HL-60 (cell line): ENCODE measurements around the gene USP8.
"Not testable (repeated sequence)": the region's sequence is repeated elsewhere in the genome, so short reads cannot be mapped to it uniquely, and the experiment has no call there.

ENCODE experiments used
- DNase-seq, 2 experiments: peaks; one replicate each; pipeline ENCODE4 v3.0.0-alpha.2; 2010 to 2020; ENCODE audit warnings: low read depth in 1 of 2, low spot score in 1 of 2
- H3K27ac ChIP-seq: fragments of 250-450 bp; sonication (Bioruptor Pico); replicated peaks from 2 replicates; pipeline ENCODE4 v1.5.1; 2020; ENCODE audit warnings: mild to moderate bottlenecking, moderate library complexity
- H3K27me3 ChIP-seq: fragments of 250-450 bp; sonication (Bioruptor Pico); 2 replicates; pipeline ENCODE4 v1.5.1; 2021; ENCODE audit warnings: mild to moderate bottlenecking, moderate library complexity; ENCODE audit not compliant: insufficient read depth, poor library complexity, severe bottlenecking
- H3K4me3 ChIP-seq: replicated peaks from 2 replicates; pipeline ENCODE4 v1.5.1; 2011; ENCODE audit warnings: mild to moderate bottlenecking, control low read depth, low read length; ENCODE audit not compliant: insufficient read depth
- GABPA ChIP-seq: IDR thresholded peaks from 2 replicates; pipeline ENCODE4 v1.6.1; 2012; ENCODE audit warnings: low read depth
- POLR2AphosphoS5 ChIP-seq: IDR thresholded peaks from 2 replicates; pipeline ENCODE4 v1.6.1; 2012; ENCODE audit warnings: low read depth
- SPI1 ChIP-seq: IDR thresholded peaks from 2 replicates; pipeline ENCODE4 v1.6.1; 2012; ENCODE audit warnings: low read depth, mild to moderate bottlenecking, borderline replicate concordance
- TF ChIP-seq, protein P1 (sequence below): IDR thresholded peaks from one replicate; pipeline ENCODE4 v1.5.1; 2011; ENCODE audit warnings: low read length, control low read depth, inconsistent platforms; ENCODE audit not compliant: insufficient read depth
- TF ChIP-seq, protein P2 (sequence below): IDR thresholded peaks from 2 replicates; pipeline ENCODE4 v1.6.1; 2012; ENCODE audit warnings: low read depth; ENCODE audit not compliant: insufficient replicate concordance

USP8 gene

DNA sequence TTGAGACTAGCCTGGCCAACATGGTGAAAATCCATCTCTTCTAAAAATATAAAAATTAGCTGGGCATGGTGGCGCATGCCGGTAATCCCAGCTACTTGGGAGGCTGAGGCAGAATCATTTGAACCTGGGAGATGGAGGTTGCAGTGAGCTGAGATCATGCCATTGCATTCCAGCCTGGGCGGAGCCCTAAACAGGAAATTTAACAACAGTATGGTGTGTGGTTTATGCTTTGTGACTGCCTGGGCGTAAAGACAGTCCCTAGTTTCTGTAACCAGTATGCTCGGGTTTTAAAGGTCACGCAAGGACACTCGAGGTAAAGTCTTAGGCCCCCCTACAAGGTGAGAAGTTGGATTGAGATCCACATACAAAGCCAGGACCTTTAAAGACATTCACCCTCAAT lies 78.9 kb downstream of the USP8 start:
- H3K4me3 ChIP-seq = no peak overlapping the region
- TF ChIP-seq SPI1 (no peak), POLR2AphosphoS5 (no peak), GABPA (no peak)
- TF ChIP-seq, protein P1, sequence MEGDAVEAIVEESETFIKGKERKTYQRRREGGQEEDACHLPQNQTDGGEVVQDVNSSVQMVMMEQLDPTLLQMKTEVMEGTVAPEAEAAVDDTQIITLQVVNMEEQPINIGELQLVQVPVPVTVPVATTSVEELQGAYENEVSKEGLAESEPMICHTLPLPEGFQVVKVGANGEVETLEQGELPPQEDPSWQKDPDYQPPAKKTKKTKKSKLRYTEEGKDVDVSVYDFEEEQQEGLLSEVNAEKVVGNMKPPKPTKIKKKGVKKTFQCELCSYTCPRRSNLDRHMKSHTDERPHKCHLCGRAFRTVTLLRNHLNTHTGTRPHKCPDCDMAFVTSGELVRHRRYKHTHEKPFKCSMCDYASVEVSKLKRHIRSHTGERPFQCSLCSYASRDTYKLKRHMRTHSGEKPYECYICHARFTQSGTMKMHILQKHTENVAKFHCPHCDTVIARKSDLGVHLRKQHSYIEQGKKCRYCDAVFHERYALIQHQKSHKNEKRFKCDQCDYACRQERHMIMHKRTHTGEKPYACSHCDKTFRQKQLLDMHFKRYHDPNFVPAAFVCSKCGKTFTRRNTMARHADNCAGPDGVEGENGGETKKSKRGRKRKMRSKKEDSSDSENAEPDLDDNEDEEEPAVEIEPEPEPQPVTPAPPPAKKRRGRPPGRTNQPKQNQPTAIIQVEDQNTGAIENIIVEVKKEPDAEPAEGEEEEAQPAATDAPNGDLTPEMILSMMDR = no peak
- TF ChIP-seq, protein P2, sequence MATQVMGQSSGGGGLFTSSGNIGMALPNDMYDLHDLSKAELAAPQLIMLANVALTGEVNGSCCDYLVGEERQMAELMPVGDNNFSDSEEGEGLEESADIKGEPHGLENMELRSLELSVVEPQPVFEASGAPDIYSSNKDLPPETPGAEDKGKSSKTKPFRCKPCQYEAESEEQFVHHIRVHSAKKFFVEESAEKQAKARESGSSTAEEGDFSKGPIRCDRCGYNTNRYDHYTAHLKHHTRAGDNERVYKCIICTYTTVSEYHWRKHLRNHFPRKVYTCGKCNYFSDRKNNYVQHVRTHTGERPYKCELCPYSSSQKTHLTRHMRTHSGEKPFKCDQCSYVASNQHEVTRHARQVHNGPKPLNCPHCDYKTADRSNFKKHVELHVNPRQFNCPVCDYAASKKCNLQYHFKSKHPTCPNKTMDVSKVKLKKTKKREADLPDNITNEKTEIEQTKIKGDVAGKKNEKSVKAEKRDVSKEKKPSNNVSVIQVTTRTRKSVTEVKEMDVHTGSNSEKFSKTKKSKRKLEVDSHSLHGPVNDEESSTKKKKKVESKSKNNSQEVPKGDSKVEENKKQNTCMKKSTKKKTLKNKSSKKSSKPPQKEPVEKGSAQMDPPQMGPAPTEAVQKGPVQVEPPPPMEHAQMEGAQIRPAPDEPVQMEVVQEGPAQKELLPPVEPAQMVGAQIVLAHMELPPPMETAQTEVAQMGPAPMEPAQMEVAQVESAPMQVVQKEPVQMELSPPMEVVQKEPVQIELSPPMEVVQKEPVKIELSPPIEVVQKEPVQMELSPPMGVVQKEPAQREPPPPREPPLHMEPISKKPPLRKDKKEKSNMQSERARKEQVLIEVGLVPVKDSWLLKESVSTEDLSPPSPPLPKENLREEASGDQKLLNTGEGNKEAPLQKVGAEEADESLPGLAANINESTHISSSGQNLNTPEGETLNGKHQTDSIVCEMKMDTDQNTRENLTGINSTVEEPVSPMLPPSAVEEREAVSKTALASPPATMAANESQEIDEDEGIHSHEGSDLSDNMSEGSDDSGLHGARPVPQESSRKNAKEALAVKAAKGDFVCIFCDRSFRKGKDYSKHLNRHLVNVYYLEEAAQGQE = no peak
- H3K27ac ChIP-seq = 0 out of 2 replicates have a peak overlapping the region, but pooled peaks have one; percentile 5
- no peaks in the 10 kb centered on the region for H3K27me3 ChIP-seq
- peak in 1 of 2 experiments; percentile 16 for DNase-seq

DNA sequence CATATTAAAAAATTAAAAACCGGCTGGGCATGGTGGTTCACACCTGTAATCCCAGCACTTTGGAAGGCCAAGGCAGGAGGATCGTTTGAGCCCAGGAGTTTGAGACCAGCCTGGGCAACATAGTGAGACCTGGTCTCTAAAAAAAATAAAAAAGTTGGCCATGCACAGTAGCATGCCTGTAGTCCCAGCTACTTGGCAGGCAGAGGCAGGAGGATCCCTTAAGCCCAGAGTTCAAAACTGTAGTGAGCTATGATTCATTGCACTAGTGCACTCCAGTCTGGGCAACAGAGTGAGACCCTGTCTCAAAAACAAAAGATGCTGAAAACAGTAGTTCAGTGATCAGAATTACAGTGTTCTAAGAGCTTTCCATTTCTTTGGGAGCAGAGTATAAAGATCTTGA lies 81.5 kb downstream of the USP8 start:
- not testable (repeated sequence) for H3K4me3 ChIP-seq, H3K27ac ChIP-seq, DNase-seq, H3K27me3 ChIP-seq

DNA sequence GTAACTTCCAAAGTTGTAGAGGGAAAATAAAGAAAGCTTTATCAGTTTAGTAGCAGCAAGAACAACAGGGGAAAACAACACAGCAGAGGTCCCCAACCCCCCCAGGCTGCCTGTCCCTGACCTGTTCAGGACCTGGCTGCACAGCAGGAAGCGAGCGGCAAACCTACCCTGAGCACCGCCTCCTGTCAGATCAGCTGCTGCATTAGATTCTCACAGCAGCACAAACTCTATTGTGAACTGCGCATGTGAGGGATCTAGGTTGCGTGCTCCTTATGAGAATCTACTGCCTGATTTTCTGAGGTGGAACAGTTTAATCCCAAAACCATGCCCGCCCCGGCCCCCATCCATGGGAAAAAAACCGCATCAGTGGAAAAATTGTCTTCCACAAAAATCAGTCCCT lies 81.9 kb downstream of the USP8 start:
- DNase-seq = no peak
- H3K27me3 ChIP-seq = no peaks in the 10 kb centered on the region
- TF ChIP-seq, protein P2 = no peak
- TF ChIP-seq POLR2AphosphoS5 (no peak), GABPA (no peak), SPI1 (no peak)
- TF ChIP-seq, protein P1 = no peak
- no peak overlapping the region for H3K4me3 ChIP-seq
- H3K27ac ChIP-seq = no peak overlapping the region

DNA sequence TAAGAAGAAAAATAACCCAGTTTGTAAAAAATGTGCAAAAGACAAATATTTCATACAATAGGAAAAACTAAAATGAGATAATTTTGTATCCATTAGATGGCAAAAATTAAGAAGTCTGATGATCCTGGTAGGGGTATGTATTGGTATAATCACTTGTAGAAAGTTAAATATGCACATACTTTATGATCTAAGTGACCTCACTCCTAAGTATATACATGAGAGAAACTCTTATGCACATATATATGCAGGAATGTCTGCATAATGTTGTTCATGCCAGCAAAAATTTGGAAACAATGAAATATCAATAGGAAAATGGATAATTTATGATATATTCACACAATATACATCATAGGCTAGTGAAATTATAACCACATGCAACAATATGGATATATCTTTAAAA lies 88.8 kb downstream of the USP8 start:
- no peaks in the 10 kb centered on the region for H3K27me3 ChIP-seq
- H3K4me3 ChIP-seq = no peak overlapping the region
- TF ChIP-seq, protein P1 = no peak
- TF ChIP-seq GABPA = no peak
- no peak for TF ChIP-seq SPI1
- no peak for TF ChIP-seq POLR2AphosphoS5
- TF ChIP-seq, protein P2 = no peak
- no peak for DNase-seq
- H3K27ac ChIP-seq = no peak overlapping the region
